Endothelial cell of umbilical vein (primary cell): ENCODE measurements around the gene SUPV3L1. TPM values are rescaled to one million over a fixed set of nuclear protein-coding genes. Genes with fewer than 3 reads are reported as not detected.

Source experiments
- BruUV-seq: library from RNA; stranded (reverse); fragments of 400-500 nt; replicated peaks from 2 replicates; lab custom pipeline; 2021; lab: Mats Ljungman, UMichigan
- CTCF ChIA-PET: fragments of 300-600, 350-600 bp; sonication (Branson Sonifier 250); formaldehyde crosslinking; loops from one replicate; lab custom pipeline; 2021; ENCODE audit warnings: antibody characterized with exemption, inconsistent platforms; lab: Charles Lee
- POLR2A ChIA-PET: fragments of 300-600, 350-600 bp; sonication (Branson Sonifier 250); formaldehyde crosslinking; loops from one replicate; lab custom pipeline; 2021; ENCODE audit warnings: antibody characterized with exemption, inconsistent platforms; lab: Charles Lee
- DNase-seq: peaks from one replicate; pipeline ENCODE4 v3.0.0-alpha.2; 2011; ENCODE audit warnings: low read depth, low spot score
- FAIRE-seq: peaks from 2 replicates; lab custom pipeline; 2011; peaks lifted over from hg19 to GRCh38; lab: Jason Lieb, UNC
- H2AFZ ChIP-seq: 2 replicates; pipeline ENCODE4 v1.6.0; 2012; ENCODE audit warnings: low read depth, low read length, control low read depth, inconsistent platforms
- H3K27ac ChIP-seq: 2 replicates; pipeline ENCODE4 v1.5.1; 2011; ENCODE audit warnings: low read depth, mild to moderate bottlenecking, control low read depth, low read length, moderate library complexity; ENCODE audit not compliant: insufficient read depth
- H3K27me3 ChIP-seq, 2 experiments: 2 replicates each; pipeline versions ENCODE4 v1.6.0 to v1.6.1; 2011; ENCODE audit warnings: low read length in 2 of 2, mixed read lengths in 1 of 2; ENCODE audit not compliant: control insufficient read depth in 2 of 2, insufficient read depth in 2 of 2
- H3K36me3 ChIP-seq, 2 experiments: 2 replicates in 1 of 2; 3 replicates in 1 of 2; pipeline ENCODE4 v1.5.1; 2011; ENCODE audit warnings: low read length in 2 of 2, mild to moderate bottlenecking in 1 of 2, moderate library complexity in 1 of 2; ENCODE audit not compliant: control insufficient read depth in 2 of 2, insufficient read depth in 2 of 2; ENCODE audit errors: extremely low read depth in 1 of 2
- H3K4me1 ChIP-seq: 3 replicates; pipeline ENCODE4 v1.5.1; 2011; ENCODE audit warnings: mild to moderate bottlenecking, low read length; ENCODE audit not compliant: control insufficient read depth, insufficient read depth; ENCODE audit errors: extremely low read depth
- H3K4me2 ChIP-seq: 2 replicates; pipeline ENCODE4 v1.6.1; 2011; ENCODE audit warnings: low read length, control low read depth, mixed read lengths; ENCODE audit not compliant: insufficient read depth
- H3K4me3 ChIP-seq, 3 experiments: fragments of 200-600 bp in 1 of 3; sonication (generic), shearing (Covaris generic) in 1 of 3; replicated peaks in 1 of 3; 2 replicates each; pipeline ENCODE4 v1.5.1; 2011 to 2016; ENCODE audit warnings: control low read depth in 3 of 3, low read length in 3 of 3, mild to moderate bottlenecking in 2 of 3, inconsistent platforms in 1 of 3, low read depth in 1 of 3, moderate library complexity in 1 of 3; ENCODE audit not compliant: insufficient read depth in 1 of 3
- H3K79me2 ChIP-seq: 2 replicates; pipeline ENCODE4 v1.6.0; 2012; ENCODE audit warnings: low read length, inconsistent platforms; ENCODE audit not compliant: control insufficient read depth, insufficient read depth
- H3K9ac ChIP-seq: replicated peaks from 2 replicates; pipeline ENCODE3; 2011; ENCODE audit warnings: low read length, control low read depth; ENCODE audit not compliant: insufficient read depth; ENCODE audit errors: extremely low read depth
- H3K9me1 ChIP-seq: replicated peaks from 3 replicates; pipeline ENCODE4 v1.6.0; 2011; ENCODE audit warnings: mild to moderate bottlenecking, low read length; ENCODE audit not compliant: control insufficient read depth, insufficient read depth; ENCODE audit errors: extremely low read depth
- H3K9me3 ChIP-seq: replicated peaks from 2 replicates; pipeline ENCODE4 v1.5.1; 2012; ENCODE audit warnings: low read length, inconsistent platforms; ENCODE audit not compliant: control insufficient read depth, insufficient read depth
- H4K20me1 ChIP-seq: replicated peaks from 2 replicates; pipeline ENCODE3; 2011; ENCODE audit warnings: mild to moderate bottlenecking, low read length; ENCODE audit not compliant: control insufficient read depth, insufficient read depth; ENCODE audit errors: extremely low read depth
- EZH2 ChIP-seq: IDR thresholded peaks from 2 replicates; pipeline ENCODE4 v1.6.1; 2012; ENCODE audit warnings: borderline replicate concordance, low read depth, mild to moderate bottlenecking, moderate library complexity, low read length, inconsistent platforms; ENCODE audit not compliant: severe bottlenecking
- FOS ChIP-seq: IDR thresholded peaks from 2 replicates; pipeline ENCODE4 v1.6.1; 2011; ENCODE audit warnings: mild to moderate bottlenecking, low read length, moderate library complexity, borderline replicate concordance; ENCODE audit not compliant: insufficient read depth
- GATA2 ChIP-seq: IDR thresholded peaks from 2 replicates; pipeline ENCODE4 v1.7.0; 2011; ENCODE audit warnings: low read depth, mild to moderate bottlenecking, moderate library complexity, mixed read lengths, low read length; ENCODE audit not compliant: insufficient read length, insufficient read depth
- JUN ChIP-seq: IDR thresholded peaks from 2 replicates; pipeline ENCODE4 v1.6.1; 2011; ENCODE audit warnings: borderline replicate concordance, low read depth; ENCODE audit not compliant: insufficient read length, insufficient read depth
- MAX ChIP-seq: IDR thresholded peaks from 2 replicates; pipeline ENCODE4 v1.6.1; 2011; ENCODE audit not compliant: insufficient read depth, insufficient read length
- MYC ChIP-seq: IDR thresholded peaks from one replicate; pipeline ENCODE4 v1.6.1; 2011; ENCODE audit warnings: mild to moderate bottlenecking, low read depth, low read length
- POLR2A ChIP-seq: IDR thresholded peaks from 2 replicates; pipeline ENCODE4 v1.6.1; 2012; ENCODE audit warnings: low read depth, mild to moderate bottlenecking, control low read depth, low read length
- POLR2AphosphoS5 ChIP-seq: IDR thresholded peaks from 2 replicates; pipeline ENCODE4 v1.6.1; 2012; ENCODE audit warnings: low read depth, mild to moderate bottlenecking, control low read depth, low read length, moderate library complexity; ENCODE audit not compliant: insufficient read depth
- dilution Hi-C: fragments of 300-500 bp; cut with MboI; formaldehyde crosslinking; loops from one replicate; pipeline ENCODE4 v1.15.0; 2019; ENCODE audit warnings: low sequenced_read_pairs; ENCODE audit not compliant: extremely low pct_ligation_motif_present
- intact Hi-C: fragments of 100-400 bp; cut with micrococcal nuclease; formaldehyde crosslinking; loops from one replicate; pipeline ENCODE4 v1.10.0; 2022
- polyA plus RNA-seq, 4 experiments: library from polyadenylated mRNA; depleted of rRNA in 3 of 4; stranded (reverse) in 3 of 4; unstranded in 1 of 4; fragments of >200 nt; gene quantifications; 2 replicates each; pipeline versions ENCODE4 v1.2.1 to v1.2.3, GENCODE V29; 2011 to 2012; ENCODE audit warnings: missing spikeins in 1 of 4
- total RNA-seq: library from RNA; stranded (reverse); gene quantifications from 2 replicates; pipeline ENCODE4 v1.2.3, GENCODE V29; 2021
- TF ChIP-seq, protein P1 (sequence below), 2 donors: IDR thresholded peaks; 1 replicate in 1 of 2; 2 replicates in 1 of 2; pipeline ENCODE4 v1.5.1; 2011; ENCODE audit warnings: low read length in 2 of 2, mild to moderate bottlenecking in 2 of 2, moderate library complexity in 2 of 2, control low read depth in 1 of 2, inconsistent platforms in 1 of 2, low read depth in 1 of 2; ENCODE audit not compliant: insufficient read depth in 1 of 2; ENCODE audit errors: extremely low read depth in 1 of 2

The SUPV3L1 gene
- total and polyA plus RNA-seq, 2 donors (not counting 3 experiments of a cell fraction or from before 2014, with no cell fraction given), result 21.8 to 30.4 TPM

- Histone ChIP-seq H3K4me3 (no peak overlapping the region), H3K4me1 (no peaks in the 10 kb centered on the region), H4K20me1 (peaks cover 3% of the 10 kb centered on the region), H3K27me3 (no peaks in the 10 kb centered on the region), H3K79me2 (peaks cover 39% of the 10 kb centered on the region), H3K4me2 (no peak overlapping the region), H3K36me3 (peaks cover 0 to 3% of the 10 kb centered on the region in 2 experiments), H3K9me1 (no peaks in the 10 kb centered on the region), H3K9ac (no peak overlapping the region), H3K9me3 (no peaks in the 10 kb centered on the region), H2AFZ (no peak overlapping the region), H3K27ac (no peak overlapping the region)
- dilution Hi-C loops (no loop called here), intact Hi-C loops (no loop called here)
- TF ChIP-seq GATA2 (no peak), FOS (no peak), JUN (no peak)
- ChIA-PET CTCF (interaction anchor here (1.0 kb wide), 1 partner anchor 148 kb away, joined by 3 read pairs; no protein-coding TSS in a partner anchor), POLR2A (no interaction called here)
- BruUV-seq, result no TSS peak
- DNase-seq (no peak), FAIRE-seq (no peak)
Observed at GRCh38 chr10:69153227-69153626, 26.8 kb upstream of the SUPV3L1 start.

DNA sequence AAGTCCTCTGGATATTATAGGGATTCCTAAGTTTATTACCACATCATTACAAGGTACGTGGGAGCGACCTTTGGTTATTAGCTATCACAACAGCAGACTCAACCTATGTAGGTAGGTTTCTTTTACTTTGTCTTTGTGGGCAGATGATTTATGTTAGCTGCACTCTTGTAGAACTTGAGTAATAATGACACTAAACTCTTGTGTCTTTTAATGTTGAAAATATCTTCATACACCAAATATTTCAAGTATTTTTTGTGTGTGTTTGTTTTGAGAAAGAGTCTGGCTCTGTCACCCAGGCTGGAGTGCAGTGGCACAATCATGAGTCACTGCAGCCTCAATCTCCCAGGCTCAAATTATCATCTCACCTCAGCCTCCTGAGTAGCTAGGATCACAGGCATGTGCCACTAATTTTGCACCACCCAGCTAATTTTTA lies 19.2 kb upstream of the SUPV3L1 start:
- H3K27ac ChIP-seq, result no peak overlapping the region
- DNase-seq (no peak), FAIRE-seq (no peak)
- ChIA-PET CTCF (no interaction called here), POLR2A (no interaction called here)
- peaks cover 5 to 6% of the 10 kb centered on the region in 2 experiments for H3K36me3 ChIP-seq
- peaks cover 4% of the 10 kb centered on the region for H3K79me2 ChIP-seq
- H3K4me3 ChIP-seq, result no peak overlapping the region
- BruUV-seq, result no TSS peak
- no peak overlapping the region for H3K4me2 ChIP-seq
- H3K9me1 ChIP-seq, result no peaks in the 10 kb centered on the region
- no peaks in the 10 kb centered on the region for H3K27me3 ChIP-seq
- no peak for TF ChIP-seq FOS
- no peak for TF ChIP-seq GATA2
- TF ChIP-seq, protein P1, sequence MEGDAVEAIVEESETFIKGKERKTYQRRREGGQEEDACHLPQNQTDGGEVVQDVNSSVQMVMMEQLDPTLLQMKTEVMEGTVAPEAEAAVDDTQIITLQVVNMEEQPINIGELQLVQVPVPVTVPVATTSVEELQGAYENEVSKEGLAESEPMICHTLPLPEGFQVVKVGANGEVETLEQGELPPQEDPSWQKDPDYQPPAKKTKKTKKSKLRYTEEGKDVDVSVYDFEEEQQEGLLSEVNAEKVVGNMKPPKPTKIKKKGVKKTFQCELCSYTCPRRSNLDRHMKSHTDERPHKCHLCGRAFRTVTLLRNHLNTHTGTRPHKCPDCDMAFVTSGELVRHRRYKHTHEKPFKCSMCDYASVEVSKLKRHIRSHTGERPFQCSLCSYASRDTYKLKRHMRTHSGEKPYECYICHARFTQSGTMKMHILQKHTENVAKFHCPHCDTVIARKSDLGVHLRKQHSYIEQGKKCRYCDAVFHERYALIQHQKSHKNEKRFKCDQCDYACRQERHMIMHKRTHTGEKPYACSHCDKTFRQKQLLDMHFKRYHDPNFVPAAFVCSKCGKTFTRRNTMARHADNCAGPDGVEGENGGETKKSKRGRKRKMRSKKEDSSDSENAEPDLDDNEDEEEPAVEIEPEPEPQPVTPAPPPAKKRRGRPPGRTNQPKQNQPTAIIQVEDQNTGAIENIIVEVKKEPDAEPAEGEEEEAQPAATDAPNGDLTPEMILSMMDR (IDR thresholded peaks at IDR 0.05; ENCODE audit: extremely low read depth in 1 of 2, insufficient read depth in 1 of 2, low read depth in 1 of 2, low read length in 2 of 2), result no peak
- TF ChIP-seq MAX, result no peak
- TF ChIP-seq POLR2A, result no peak
- no peak for TF ChIP-seq EZH2
- TF ChIP-seq POLR2AphosphoS5, result no peak
- TF ChIP-seq JUN, result no peak
- TF ChIP-seq MYC, result no peak
- no peak overlapping the region for H2AFZ ChIP-seq
- no peaks in the 10 kb centered on the region for H4K20me1 ChIP-seq
- no peaks in the 10 kb centered on the region for H3K9me3 ChIP-seq
- dilution Hi-C loops (no loop called here), intact Hi-C loops (no loop called here)
- H3K9ac ChIP-seq, result no peak overlapping the region
- H3K4me1 ChIP-seq, result no peaks in the 10 kb centered on the region
